ENCODE results near the gene NT5DC4.

NT5DC4 gene

DNA sequence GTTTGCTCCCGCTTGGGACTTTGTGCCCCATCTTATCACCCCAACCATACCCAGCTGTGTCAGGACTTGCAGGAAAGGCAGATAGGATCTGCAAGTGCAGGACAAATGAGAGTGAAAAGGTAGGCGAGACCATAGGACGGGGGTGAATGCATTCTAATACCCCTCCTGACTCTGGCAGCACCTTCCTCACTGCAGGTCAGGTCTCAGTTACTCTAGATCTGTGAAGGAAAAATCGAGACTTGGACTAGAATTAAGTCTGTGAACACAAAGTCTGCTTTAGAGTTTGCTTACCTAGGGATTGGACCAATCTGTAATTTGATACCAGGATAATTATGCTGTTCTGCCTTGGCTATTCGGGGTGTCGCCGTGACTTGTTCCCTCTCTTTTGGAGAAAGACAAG, 19.7 kb downstream of the NT5DC4 start:
- no peak for ATAC-seq
- TF ChIP-seq ISL1 (CRISPR knock-in tag; IDR thresholded peaks at IDR 0.05): no peak
- TF ChIP-seq, protein P1, sequence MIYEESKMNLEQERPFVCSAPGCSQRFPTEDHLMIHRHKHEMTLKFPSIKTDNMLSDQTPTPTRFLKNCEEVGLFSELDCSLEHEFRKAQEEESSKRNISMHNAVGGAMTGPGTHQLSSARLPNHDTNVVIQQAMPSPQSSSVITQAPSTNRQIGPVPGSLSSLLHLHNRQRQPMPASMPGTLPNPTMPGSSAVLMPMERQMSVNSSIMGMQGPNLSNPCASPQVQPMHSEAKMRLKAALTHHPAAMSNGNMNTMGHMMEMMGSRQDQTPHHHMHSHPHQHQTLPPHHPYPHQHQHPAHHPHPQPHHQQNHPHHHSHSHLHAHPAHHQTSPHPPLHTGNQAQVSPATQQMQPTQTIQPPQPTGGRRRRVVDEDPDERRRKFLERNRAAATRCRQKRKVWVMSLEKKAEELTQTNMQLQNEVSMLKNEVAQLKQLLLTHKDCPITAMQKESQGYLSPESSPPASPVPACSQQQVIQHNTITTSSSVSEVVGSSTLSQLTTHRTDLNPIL (CRISPR knock-in tag; IDR thresholded peaks at IDR 0.05; ENCODE audit: low read depth): no peak
- no peak for TF ChIP-seq ZNF70 (CRISPR knock-in tag; IDR thresholded peaks at IDR 0.05)
- TF ChIP-seq ZFP3 (CRISPR knock-in tag; IDR thresholded peaks at IDR 0.05): no peak
- no peak for TF ChIP-seq ZNF565 (CRISPR knock-in tag; conservative IDR thresholded peaks at IDR 0.05; ENCODE audit: low read depth)

- TF ChIP-seq ESRRG (CRISPR knock-in tag; IDR thresholded peaks at IDR 0.05): no peak
- TF ChIP-seq, protein P2, sequence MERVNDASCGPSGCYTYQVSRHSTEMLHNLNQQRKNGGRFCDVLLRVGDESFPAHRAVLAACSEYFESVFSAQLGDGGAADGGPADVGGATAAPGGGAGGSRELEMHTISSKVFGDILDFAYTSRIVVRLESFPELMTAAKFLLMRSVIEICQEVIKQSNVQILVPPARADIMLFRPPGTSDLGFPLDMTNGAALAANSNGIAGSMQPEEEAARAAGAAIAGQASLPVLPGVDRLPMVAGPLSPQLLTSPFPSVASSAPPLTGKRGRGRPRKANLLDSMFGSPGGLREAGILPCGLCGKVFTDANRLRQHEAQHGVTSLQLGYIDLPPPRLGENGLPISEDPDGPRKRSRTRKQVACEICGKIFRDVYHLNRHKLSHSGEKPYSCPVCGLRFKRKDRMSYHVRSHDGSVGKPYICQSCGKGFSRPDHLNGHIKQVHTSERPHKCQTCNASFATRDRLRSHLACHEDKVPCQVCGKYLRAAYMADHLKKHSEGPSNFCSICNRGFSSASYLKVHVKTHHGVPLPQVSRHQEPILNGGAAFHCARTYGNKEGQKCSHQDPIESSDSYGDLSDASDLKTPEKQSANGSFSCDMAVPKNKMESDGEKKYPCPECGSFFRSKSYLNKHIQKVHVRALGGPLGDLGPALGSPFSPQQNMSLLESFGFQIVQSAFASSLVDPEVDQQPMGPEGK (CRISPR knock-in tag; IDR thresholded peaks at IDR 0.05; ENCODE audit: borderline replicate concordance): no peak
These were observed 29.1 kb downstream of the NT5DC4 start for GRCh38 chr2:112749755-112750559.

DNA sequence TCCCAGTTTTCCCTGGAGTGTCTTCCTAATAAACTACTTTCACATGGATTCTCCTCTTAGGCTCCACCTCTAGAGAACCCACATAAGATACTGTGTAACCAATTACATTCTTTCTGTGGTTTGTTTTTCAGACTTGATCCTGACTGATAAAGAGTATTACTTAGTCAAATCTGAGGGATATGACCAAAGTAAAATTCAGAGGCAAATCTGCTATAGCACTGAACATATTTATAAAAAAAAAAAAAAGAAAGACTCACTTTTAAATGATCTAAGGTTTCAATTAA, 29.7 kb downstream of the NT5DC4 start:
- TF ChIP-seq, protein P1 (CRISPR knock-in tag; IDR thresholded peaks at IDR 0.05; ENCODE audit: low read depth): no peak
- TF ChIP-seq ARNTL (CRISPR knock-in tag; IDR thresholded peaks at IDR 0.05; ENCODE audit: borderline replicate concordance, low read depth) (no peak), ZNF565 (CRISPR knock-in tag; conservative IDR thresholded peaks at IDR 0.05; ENCODE audit: low read depth) (no peak), PPARA (CRISPR knock-in tag; IDR thresholded peaks at IDR 0.05; ENCODE audit: borderline replicate concordance) (no peak), ZNF8 (CRISPR knock-in tag; IDR thresholded peaks at IDR 0.05) (no peak), GLIS3 (CRISPR knock-in tag; IDR thresholded peaks at IDR 0.05) (no peak), ZFP30 (CRISPR knock-in tag; IDR thresholded peaks at IDR 0.05) (no peak), CSDC2 (CRISPR knock-in tag; IDR thresholded peaks at IDR 0.05) (no peak), ZNF70 (CRISPR knock-in tag; IDR thresholded peaks at IDR 0.05) (no peak), RARB (CRISPR knock-in tag; IDR thresholded peaks at IDR 0.05) (no peak), ISL1 (CRISPR knock-in tag; IDR thresholded peaks at IDR 0.05) (no peak), ESRRG (CRISPR knock-in tag; IDR thresholded peaks at IDR 0.05) (no peak), OSR1 (CRISPR knock-in tag; IDR thresholded peaks at IDR 0.05) (no peak), ZFP3 (CRISPR knock-in tag; IDR thresholded peaks at IDR 0.05) (no peak), TCF4 (CRISPR knock-in tag; IDR thresholded peaks at IDR 0.05; ENCODE audit: borderline replicate concordance) (no peak), ZC3H10 (CRISPR knock-in tag; IDR thresholded peaks at IDR 0.05) (no peak)
- TF ChIP-seq, protein P3, sequence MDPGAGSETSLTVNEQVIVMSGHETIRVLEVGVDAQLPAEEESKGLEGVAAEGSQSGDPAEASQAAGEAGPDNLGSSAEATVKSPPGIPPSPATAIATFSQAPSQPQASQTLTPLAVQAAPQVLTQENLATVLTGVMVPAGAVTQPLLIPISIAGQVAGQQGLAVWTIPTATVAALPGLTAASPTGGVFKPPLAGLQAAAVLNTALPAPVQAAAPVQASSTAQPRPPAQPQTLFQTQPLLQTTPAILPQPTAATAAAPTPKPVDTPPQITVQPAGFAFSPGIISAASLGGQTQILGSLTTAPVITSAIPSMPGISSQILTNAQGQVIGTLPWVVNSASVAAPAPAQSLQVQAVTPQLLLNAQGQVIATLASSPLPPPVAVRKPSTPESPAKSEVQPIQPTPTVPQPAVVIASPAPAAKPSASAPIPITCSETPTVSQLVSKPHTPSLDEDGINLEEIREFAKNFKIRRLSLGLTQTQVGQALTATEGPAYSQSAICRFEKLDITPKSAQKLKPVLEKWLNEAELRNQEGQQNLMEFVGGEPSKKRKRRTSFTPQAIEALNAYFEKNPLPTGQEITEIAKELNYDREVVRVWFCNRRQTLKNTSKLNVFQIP (CRISPR knock-in tag; IDR thresholded peaks at IDR 0.05; ENCODE audit: borderline replicate concordance, low read depth): no peak
- TF ChIP-seq, protein P2 (CRISPR knock-in tag; IDR thresholded peaks at IDR 0.05; ENCODE audit: borderline replicate concordance): no peak
- TF ChIP-seq, protein P4, sequence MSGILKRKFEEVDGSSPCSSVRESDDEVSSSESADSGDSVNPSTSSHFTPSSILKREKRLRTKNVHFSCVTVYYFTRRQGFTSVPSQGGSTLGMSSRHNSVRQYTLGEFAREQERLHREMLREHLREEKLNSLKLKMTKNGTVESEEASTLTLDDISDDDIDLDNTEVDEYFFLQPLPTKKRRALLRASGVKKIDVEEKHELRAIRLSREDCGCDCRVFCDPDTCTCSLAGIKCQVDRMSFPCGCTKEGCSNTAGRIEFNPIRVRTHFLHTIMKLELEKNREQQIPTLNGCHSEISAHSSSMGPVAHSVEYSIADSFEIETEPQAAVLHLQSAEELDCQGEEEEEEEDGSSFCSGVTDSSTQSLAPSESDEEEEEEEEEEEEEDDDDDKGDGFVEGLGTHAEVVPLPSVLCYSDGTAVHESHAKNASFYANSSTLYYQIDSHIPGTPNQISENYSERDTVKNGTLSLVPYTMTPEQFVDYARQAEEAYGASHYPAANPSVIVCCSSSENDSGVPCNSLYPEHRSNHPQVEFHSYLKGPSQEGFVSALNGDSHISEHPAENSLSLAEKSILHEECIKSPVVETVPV (CRISPR knock-in tag; IDR thresholded peaks at IDR 0.05): no peak
- ATAC-seq: peak; percentile 71

More at GRCh38 chr2:112749755-112750559, 29.1 kb downstream of the NT5DC4 start:
- ATAC-seq: peak; percentile 97

Data from SK-N-SH treated with all-trans-retinoic acid at 6 μM for 48 hours (cell line).